IMR-90 (cell line): ENCODE measurements around the gene CWC15. TPM values are rescaled to one million over a fixed set of nuclear protein-coding genes. Genes with fewer than 3 reads are reported as not detected.

ENCODE experiments used
- ATAC-seq: fragments of 200-7000 bp; cut with Tn5 transposase; 2 replicates; pipeline ENCODE4 v1.9.1; 2020; ENCODE audit warnings: low read depth, mild to moderate bottlenecking, moderate library complexity
- BruUV-seq: library from RNA; stranded (reverse); fragments of 400-500 nt; replicated peaks from 2 replicates; lab custom pipeline; 2021; lab: Mats Ljungman, UMichigan
- CTCF ChIA-PET: fragments of 300-600 bp; formaldehyde crosslinking; extraction: SDS; loops from one replicate; lab custom pipeline; 2021; ENCODE audit warnings: antibody characterized with exemption; lab: Yijun Ruan, JAX
- POLR2A ChIA-PET: fragments of 300-600 bp; sonication (Branson Sonifier 250); formaldehyde crosslinking; loops from one replicate; lab custom pipeline; 2022; ENCODE audit warnings: antibody characterized with exemption; ENCODE audit not compliant: unreplicated experiment; lab: Charles Lee
- DNase-seq: peaks from one replicate; pipeline ENCODE4 v3.0.0; 2013
- H2AFZ ChIP-seq: replicated peaks from 2 replicates; pipeline ENCODE3; 2013; ENCODE audit warnings: low read length, mild to moderate bottlenecking; ENCODE audit not compliant: poor library complexity
- H2AK5ac ChIP-seq: 2 replicates; pipeline ENCODE4 v1.6.1; 2013; ENCODE audit warnings: low read depth, low read length, inconsistent platforms
- H2AK9ac ChIP-seq: replicated peaks from 2 replicates; pipeline ENCODE3; 2013; ENCODE audit warnings: mild to moderate bottlenecking, low read depth, low read length, moderate library complexity; ENCODE audit not compliant: poor library complexity
- H2BK120ac ChIP-seq: 2 replicates; pipeline ENCODE4 v1.6.1; 2013; ENCODE audit warnings: low read depth, low read length, inconsistent platforms
- H2BK15ac ChIP-seq: 3 replicates; pipeline ENCODE4 v1.6.1; 2013; ENCODE audit warnings: low read depth, low read length, inconsistent platforms
- H2BK20ac ChIP-seq: 2 replicates; pipeline ENCODE4 v1.6.1; 2013; ENCODE audit warnings: low read depth, mild to moderate bottlenecking, inconsistent platforms, low read length, moderate library complexity
- H2BK5ac ChIP-seq: 2 replicates; pipeline ENCODE4 v1.6.1; 2013; ENCODE audit warnings: mild to moderate bottlenecking, low read depth, low read length, inconsistent platforms; ENCODE audit not compliant: poor library complexity, severe bottlenecking
- H3K14ac ChIP-seq: replicated peaks from 2 replicates; pipeline ENCODE4 v1.6.1; 2013; ENCODE audit warnings: low read depth, low read length, inconsistent platforms
- H3K18ac ChIP-seq: 2 replicates; pipeline ENCODE4 v1.6.1; 2013; ENCODE audit warnings: low read depth, low read length, control low read depth
- H3K23ac ChIP-seq: 2 replicates; pipeline ENCODE4 v1.6.1; 2013; ENCODE audit warnings: low read depth, low read length, inconsistent platforms
- H3K27ac ChIP-seq: 2 replicates; pipeline ENCODE4 v1.5.1; 2013; ENCODE audit warnings: mild to moderate bottlenecking, control low read depth, low read length; ENCODE audit not compliant: insufficient read depth
- H3K27me3 ChIP-seq: 2 replicates; pipeline ENCODE4 v1.6.1; 2013; ENCODE audit warnings: low read length; ENCODE audit not compliant: control insufficient read depth, insufficient read depth
- H3K36me3 ChIP-seq: 2 replicates; pipeline ENCODE4 v1.6.1; 2013; ENCODE audit warnings: low read length, mixed read lengths; ENCODE audit not compliant: control insufficient read depth, insufficient read depth
- H3K4ac ChIP-seq: 2 replicates; pipeline ENCODE4 v1.6.1; 2013; ENCODE audit warnings: low read depth, low read length, inconsistent platforms
- H3K4me1 ChIP-seq: 2 replicates; pipeline ENCODE4 v1.6.1; 2013; ENCODE audit warnings: low read length, mixed read lengths; ENCODE audit not compliant: control insufficient read depth, insufficient read depth
- H3K4me2 ChIP-seq: 2 replicates; pipeline ENCODE4 v1.6.1; 2013; ENCODE audit warnings: low read depth, mild to moderate bottlenecking, control low read depth, low read length, moderate library complexity
- H3K4me3 ChIP-seq: 2 replicates; pipeline ENCODE4 v1.5.1; 2013; ENCODE audit warnings: low read depth, mild to moderate bottlenecking, control low read depth, low read length, moderate library complexity; ENCODE audit not compliant: insufficient read depth
- H3K56ac ChIP-seq: 2 replicates; pipeline ENCODE4 v1.6.1; 2013; ENCODE audit warnings: low read length, inconsistent platforms; ENCODE audit not compliant: insufficient read depth; ENCODE audit errors: extremely low read depth
- H3K79me1 ChIP-seq, 2 experiments: 2 replicates each; pipeline ENCODE4 v1.6.1; 2013; ENCODE audit warnings: low read length in 2 of 2, inconsistent platforms in 1 of 2, low read depth in 1 of 2
- H3K9ac ChIP-seq: 2 replicates; pipeline ENCODE4 v1.6.1; 2013; ENCODE audit warnings: low read depth, low read length, control low read depth
- H3K9me1 ChIP-seq: 2 replicates; pipeline ENCODE4 v1.6.1; 2013; ENCODE audit warnings: low read length, inconsistent platforms; ENCODE audit not compliant: insufficient read depth
- H3K9me3 ChIP-seq: 2 replicates; pipeline ENCODE4 v1.6.1; 2013; ENCODE audit warnings: low read length; ENCODE audit not compliant: control insufficient read depth, insufficient read depth
- H4K20me1 ChIP-seq: 2 replicates; pipeline ENCODE4 v1.6.1; 2013; ENCODE audit warnings: low read length, inconsistent platforms; ENCODE audit not compliant: insufficient read depth
- H4K5ac ChIP-seq: 2 replicates; pipeline ENCODE4 v1.6.1; 2013; ENCODE audit warnings: mild to moderate bottlenecking, low read depth, low read length, control low read depth
- H4K8ac ChIP-seq, 2 experiments: 2 replicates each; pipeline ENCODE4 v1.6.1; 2013; ENCODE audit warnings: low read depth in 2 of 2, low read length in 2 of 2, control low read depth in 1 of 2, inconsistent platforms in 1 of 2
- H4K91ac ChIP-seq: 2 replicates; pipeline ENCODE4 v1.6.1; 2013; ENCODE audit warnings: low read depth, low read length, inconsistent platforms; ENCODE audit not compliant: insufficient read depth
- BHLHE40 ChIP-seq: fragments of 150-350 bp; IDR thresholded peaks from 2 replicates; pipeline ENCODE4 v1.6.1; 2016; ENCODE audit warnings: mild to moderate bottlenecking, low read depth, low read length
- CEBPB ChIP-seq: IDR thresholded peaks from 2 replicates; pipeline ENCODE4 v1.6.1; 2012; ENCODE audit warnings: low read depth, low read length, improper control_type of control experiment
- CHD1 ChIP-seq: IDR thresholded peaks from 2 replicates; pipeline ENCODE4 v1.6.1; 2012; ENCODE audit warnings: low read depth, low read length, improper control_type of control experiment
- FOS ChIP-seq: fragments of 150-350 bp; IDR thresholded peaks from 2 replicates; pipeline ENCODE4 v1.6.1; 2016; ENCODE audit warnings: low read depth, low read length
- MAFK ChIP-seq: IDR thresholded peaks from 2 replicates; pipeline ENCODE4 v1.6.1; 2012; ENCODE audit warnings: low read depth, low read length, improper control_type of control experiment
- MAZ ChIP-seq: IDR thresholded peaks from 2 replicates; pipeline ENCODE4 v1.6.1; 2012; ENCODE audit warnings: low read depth, mild to moderate bottlenecking, low read length, improper control_type of control experiment, moderate library complexity, borderline replicate concordance
- MXI1 ChIP-seq: IDR thresholded peaks from 2 replicates; pipeline ENCODE4 v1.6.1; 2012; ENCODE audit warnings: low read depth, mild to moderate bottlenecking, low read length, moderate library complexity, borderline replicate concordance
- NFE2L2 ChIP-seq: fragments of 150-350 bp; IDR thresholded peaks from 2 replicates; pipeline ENCODE4 v1.6.1; 2016; ENCODE audit warnings: low read depth, mild to moderate bottlenecking, low read length
- POLR2A ChIP-seq: IDR thresholded peaks from 2 replicates; pipeline ENCODE4 v1.6.1; 2012; ENCODE audit warnings: mild to moderate bottlenecking, low read depth, low read length
- RAD21 ChIP-seq: IDR thresholded peaks from 2 replicates; pipeline ENCODE4 v1.6.1; 2012; ENCODE audit warnings: low read length, improper control_type of control experiment
- RCOR1 ChIP-seq: IDR thresholded peaks from 2 replicates; pipeline ENCODE4 v1.6.1; 2012; ENCODE audit warnings: mild to moderate bottlenecking, low read length, improper control_type of control experiment; ENCODE audit not compliant: insufficient replicate concordance
- RFX5 ChIP-seq: IDR thresholded peaks from 2 replicates; pipeline ENCODE4 v1.8.0; 2012; ENCODE audit warnings: low read depth, mild to moderate bottlenecking, low read length, moderate library complexity
- SMC3 ChIP-seq: fragments of 150-350 bp; IDR thresholded peaks from 2 replicates; pipeline ENCODE4 v1.6.1; 2016; ENCODE audit warnings: low read depth, mild to moderate bottlenecking, antibody characterized with exemption, low read length, moderate library complexity
- WGBS, 2 experiments: methylation state at CpG; one replicate each; pipeline versions ENCODE4 v1.1.5 to v1.1.7; 2013; ENCODE audit warnings: missing lambda C conversion rate in 2 of 2; ENCODE audit not compliant: insufficient read length in 1 of 2; ENCODE audit errors: extremely low coverage in 2 of 2; 5-methylcytosine and 5-hydroxymethylcytosine counted together
- dilution Hi-C: fragments of 300-500 bp; cut with HindIII; formaldehyde crosslinking; loops from one replicate; pipeline ENCODE4 v1.14.3; 2018; ENCODE audit warnings: low sequenced_read_pairs; ENCODE audit not compliant: unreplicated experiment
- in situ Hi-C: fragments of 300-500 bp; cut with MboI; formaldehyde crosslinking; loops from 3 replicates; pipeline ENCODE4 v1.14.3; 2019; ENCODE audit warnings: low sequenced_read_pairs, inconsistent platforms, mixed read lengths
- intact Hi-C: fragments of 100-400 bp; cut with micrococcal nuclease; formaldehyde crosslinking; loops from 2 replicates; pipeline ENCODE4 v1.10.0; 2022
- polyA plus RNA-seq, 3 experiments: library from polyadenylated mRNA; depleted of rRNA; stranded (reverse); fragments of >200 nt; gene quantifications; 2 replicates each; pipeline ENCODE4 v1.2.3, GENCODE V29; 2012; ENCODE audit warnings: low replicate concordance in 1 of 3
- total RNA-seq: library from RNA; depleted of rRNA; stranded (reverse); fragments of >200 nt; gene quantifications from 2 replicates; pipeline ENCODE4 v1.2.3, GENCODE V29; 2012
- TF ChIP-seq, protein P1 (sequence below): conservative IDR thresholded peaks from 2 replicates; pipeline ENCODE4 v1.5.1; 2012; ENCODE audit warnings: mild to moderate bottlenecking, low read depth, low read length, improper control_type of control experiment
- TF ChIP-seq, protein P2 (sequence below): fragments of 150-350 bp; IDR thresholded peaks from 2 replicates; pipeline ENCODE4 v1.6.1; 2016; ENCODE audit warnings: low read depth, mild to moderate bottlenecking, low read length, moderate library complexity, borderline replicate concordance
- TF ChIP-seq, protein P3 (sequence below): fragments of 150-350 bp; IDR thresholded peaks from 2 replicates; pipeline ENCODE4 v1.6.1; 2017; ENCODE audit warnings: mild to moderate bottlenecking, antibody characterized with exemption, low read length, low read depth

Gene CWC15
- total and polyA plus RNA-seq, 2 of the 4 experiments (the other 2 are of a cell fraction), result 38.4 to 48.6 TPM

DNA sequence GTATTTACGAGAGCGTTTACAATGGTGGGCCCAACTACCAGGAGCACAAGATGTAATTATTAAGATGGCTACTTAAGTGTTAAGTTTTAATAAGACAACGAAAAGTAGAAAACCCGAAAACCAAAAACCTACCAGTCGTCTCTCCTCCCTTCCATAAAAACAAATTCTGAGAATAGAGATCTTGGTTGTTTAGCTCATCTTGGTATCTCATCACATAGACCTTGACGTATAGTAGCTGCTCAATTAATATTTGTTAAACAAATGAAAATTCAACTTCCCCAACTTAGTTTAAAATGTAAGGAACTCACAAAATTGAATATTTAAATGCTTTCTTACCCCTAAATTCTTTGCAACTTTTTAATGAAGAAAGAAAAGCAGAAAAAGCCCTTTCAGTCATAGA lies 822 bp upstream of the CWC15 start:
- WGBS, 2 experiments, result no CpG with 5 or more reads among the region's 6 CpGs
- H4K8ac ChIP-seq, result peak overlapping the region; percentile 87 to 91
- dilution Hi-C loops (no loop called here), intact Hi-C loops (loop anchor here (5.0 to 10.0 kb wide), 5 partner anchors 93 to 1453 kb away; partner anchors contain the start of gene SRSF8), in situ Hi-C loops (loop anchor here (5.0 to 10.0 kb wide), 2 partner anchors 352 to 1451 kb away; no protein-coding TSS in a partner anchor)
- no peak overlapping the region; the same call in 1 of the 2 replicates for H4K5ac ChIP-seq
- no peak for ATAC-seq
- no peaks in the 10 kb centered on the region for H3K27me3 ChIP-seq
- H3K4ac ChIP-seq, result peak overlapping the region; percentile 79; the same call in 1 of the 2 replicates
- peak overlapping the region; percentile 80; the same call in 1 of the 2 replicates for H3K4me2 ChIP-seq
- H2BK20ac ChIP-seq, result no peak overlapping the region
- BruUV-seq, result no TSS peak
- TF ChIP-seq MAZ (no peak), NFE2L2 (no peak), RAD21 (no peak), MAFK (no peak), MXI1 (no peak), POLR2A (no peak), RCOR1 (no peak), CEBPB (no peak), RFX5 (no peak), FOS (no peak), SMC3 (no peak), BHLHE40 (no peak), CHD1 (no peak)
- TF ChIP-seq, protein P1, sequence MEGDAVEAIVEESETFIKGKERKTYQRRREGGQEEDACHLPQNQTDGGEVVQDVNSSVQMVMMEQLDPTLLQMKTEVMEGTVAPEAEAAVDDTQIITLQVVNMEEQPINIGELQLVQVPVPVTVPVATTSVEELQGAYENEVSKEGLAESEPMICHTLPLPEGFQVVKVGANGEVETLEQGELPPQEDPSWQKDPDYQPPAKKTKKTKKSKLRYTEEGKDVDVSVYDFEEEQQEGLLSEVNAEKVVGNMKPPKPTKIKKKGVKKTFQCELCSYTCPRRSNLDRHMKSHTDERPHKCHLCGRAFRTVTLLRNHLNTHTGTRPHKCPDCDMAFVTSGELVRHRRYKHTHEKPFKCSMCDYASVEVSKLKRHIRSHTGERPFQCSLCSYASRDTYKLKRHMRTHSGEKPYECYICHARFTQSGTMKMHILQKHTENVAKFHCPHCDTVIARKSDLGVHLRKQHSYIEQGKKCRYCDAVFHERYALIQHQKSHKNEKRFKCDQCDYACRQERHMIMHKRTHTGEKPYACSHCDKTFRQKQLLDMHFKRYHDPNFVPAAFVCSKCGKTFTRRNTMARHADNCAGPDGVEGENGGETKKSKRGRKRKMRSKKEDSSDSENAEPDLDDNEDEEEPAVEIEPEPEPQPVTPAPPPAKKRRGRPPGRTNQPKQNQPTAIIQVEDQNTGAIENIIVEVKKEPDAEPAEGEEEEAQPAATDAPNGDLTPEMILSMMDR, result no peak
- TF ChIP-seq, protein P2, sequence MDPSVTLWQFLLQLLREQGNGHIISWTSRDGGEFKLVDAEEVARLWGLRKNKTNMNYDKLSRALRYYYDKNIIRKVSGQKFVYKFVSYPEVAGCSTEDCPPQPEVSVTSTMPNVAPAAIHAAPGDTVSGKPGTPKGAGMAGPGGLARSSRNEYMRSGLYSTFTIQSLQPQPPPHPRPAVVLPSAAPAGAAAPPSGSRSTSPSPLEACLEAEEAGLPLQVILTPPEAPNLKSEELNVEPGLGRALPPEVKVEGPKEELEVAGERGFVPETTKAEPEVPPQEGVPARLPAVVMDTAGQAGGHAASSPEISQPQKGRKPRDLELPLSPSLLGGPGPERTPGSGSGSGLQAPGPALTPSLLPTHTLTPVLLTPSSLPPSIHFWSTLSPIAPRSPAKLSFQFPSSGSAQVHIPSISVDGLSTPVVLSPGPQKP, result no peak
- TF ChIP-seq, protein P3, sequence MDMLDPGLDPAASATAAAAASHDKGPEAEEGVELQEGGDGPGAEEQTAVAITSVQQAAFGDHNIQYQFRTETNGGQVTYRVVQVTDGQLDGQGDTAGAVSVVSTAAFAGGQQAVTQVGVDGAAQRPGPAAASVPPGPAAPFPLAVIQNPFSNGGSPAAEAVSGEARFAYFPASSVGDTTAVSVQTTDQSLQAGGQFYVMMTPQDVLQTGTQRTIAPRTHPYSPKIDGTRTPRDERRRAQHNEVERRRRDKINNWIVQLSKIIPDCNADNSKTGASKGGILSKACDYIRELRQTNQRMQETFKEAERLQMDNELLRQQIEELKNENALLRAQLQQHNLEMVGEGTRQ, result no peak
- no peak overlapping the region for H2AFZ ChIP-seq
- H2BK120ac ChIP-seq, result no peak overlapping the region
- H3K18ac ChIP-seq, result no peak overlapping the region
- no peak overlapping the region for H4K91ac ChIP-seq
- H4K20me1 ChIP-seq, result no peaks in the 10 kb centered on the region
- no peak overlapping the region for H3K27ac ChIP-seq
- ChIA-PET POLR2A (no interaction called here), CTCF (interaction anchor here (0.7 kb wide), 1 partner anchor 1241 kb away, joined by 3 read pairs; no protein-coding TSS in a partner anchor)
- no peak overlapping the region for H2BK15ac ChIP-seq
- H3K79me1 ChIP-seq, result peaks cover 7 to 16% of the 10 kb centered on the region in 2 experiments
- H3K4me3 ChIP-seq, result peak overlapping the region; percentile 95; the same call in 1 of the 2 replicates
- no peak overlapping the region for H2AK5ac ChIP-seq
- H2AK9ac ChIP-seq, result no peak overlapping the region
- H3K36me3 ChIP-seq, result peaks cover 9% of the 10 kb centered on the region
- no peaks in the 10 kb centered on the region for H3K9me1 ChIP-seq
- H3K56ac ChIP-seq, result no peak overlapping the region
- peak overlapping the region; percentile 86; the same call in 1 of the 2 replicates for H3K14ac ChIP-seq
- no peaks in the 10 kb centered on the region for H3K4me1 ChIP-seq
- DNase-seq, result no peak
- H3K23ac ChIP-seq, result no peak overlapping the region; the same call in 1 of the 2 replicates
- H3K9ac ChIP-seq, result peak overlapping the region; percentile 95; the same call in 1 of the 2 replicates
- peak overlapping the region; percentile 67 for H2BK5ac ChIP-seq
- H3K9me3 ChIP-seq, result no peaks in the 10 kb centered on the region
